Suppressor macrophage treated with lipopolysaccharide for 1 hour (primary cell): ENCODE measurements around the gene MOSMO.

ENCODE experiments used
- DNase-seq, 3 donors: peaks; one replicate each; pipeline ENCODE4 v3.0.0-alpha.2; 2020 to 2022

MOSMO gene

GRCh38 chr16:22050963-22051362, 43.1 kb downstream of the MOSMO start:
- DNase-seq = no peak

GRCh38 chr16:22052980-22053379, 45.1 kb downstream of the MOSMO start:
- no peak for DNase-seq

DNA sequence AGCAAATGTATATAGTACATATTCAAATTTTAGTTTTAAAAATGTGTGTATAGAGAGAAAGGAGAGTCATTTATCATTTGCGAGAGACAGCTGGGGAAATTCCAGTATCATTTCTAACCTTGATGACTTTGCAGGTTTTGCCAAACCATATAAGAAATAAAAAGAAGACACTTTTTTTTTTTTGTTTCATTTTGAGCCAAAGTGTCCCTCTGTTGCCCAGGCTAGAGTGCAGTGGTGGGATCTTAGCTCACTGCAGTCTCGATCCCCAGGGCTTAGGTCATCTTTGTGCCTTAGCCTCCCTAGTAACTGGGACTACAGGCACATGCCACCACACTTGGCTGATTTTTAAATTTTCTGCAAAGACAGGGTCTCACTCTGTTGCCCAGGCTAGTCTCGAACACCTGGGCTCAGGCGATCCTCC, 46.0 kb downstream of the MOSMO start:
- no peak for DNase-seq

DNA sequence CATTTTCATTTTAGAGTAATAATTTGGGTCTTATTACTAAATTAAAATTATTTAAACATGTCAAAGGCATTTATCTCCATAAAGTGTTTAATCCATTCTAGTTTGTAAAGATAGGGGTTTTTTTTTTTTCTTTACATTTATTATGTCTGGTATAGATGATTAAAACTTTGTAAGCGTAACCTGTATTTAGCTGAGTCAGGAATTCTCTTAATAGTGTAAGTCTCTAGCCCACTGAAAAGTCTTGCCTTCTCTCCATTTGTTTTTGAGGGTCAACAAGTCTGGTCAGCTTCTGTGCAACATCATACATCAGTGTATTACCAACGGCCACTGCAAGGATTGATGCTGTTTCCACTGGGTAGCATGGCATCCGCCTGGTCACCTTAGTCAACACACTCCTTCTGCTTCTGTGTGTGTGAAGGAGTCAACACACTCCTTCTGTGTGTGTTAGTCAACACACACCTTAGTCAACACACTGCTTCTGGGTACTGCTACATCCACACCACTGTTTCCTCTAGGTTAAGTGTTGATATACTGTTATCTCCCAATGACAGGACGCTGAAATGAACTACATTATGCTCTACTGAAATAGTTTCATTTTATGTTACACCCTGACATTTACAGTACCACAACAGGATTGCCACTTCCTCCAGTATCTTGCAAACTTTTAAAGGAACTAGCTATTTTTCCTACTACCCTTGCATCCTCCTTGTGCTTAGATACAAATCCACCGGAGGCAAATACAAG, 47.1 kb downstream of the MOSMO start:
- no peak for DNase-seq

DNA sequence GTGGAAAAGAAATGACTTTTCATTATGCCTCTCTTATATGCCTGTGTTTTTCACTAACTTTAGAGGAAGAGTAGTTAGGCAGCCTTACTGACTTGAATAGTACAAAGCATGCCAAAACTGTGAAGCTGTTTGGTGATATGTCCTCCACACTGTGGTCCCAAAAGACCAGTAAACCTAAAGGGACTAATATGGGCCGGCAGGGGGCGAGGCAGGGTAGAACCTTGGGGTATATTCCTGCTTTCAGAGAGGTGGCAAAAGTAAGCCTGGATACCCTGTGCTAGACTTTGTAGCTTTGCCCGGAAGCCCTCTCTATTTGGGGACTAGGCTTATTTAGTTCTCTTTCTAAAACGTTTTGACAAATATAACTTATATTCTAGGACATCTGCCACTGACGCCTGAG, 48.0 kb downstream of the MOSMO start:
- no peak for DNase-seq

DNA sequence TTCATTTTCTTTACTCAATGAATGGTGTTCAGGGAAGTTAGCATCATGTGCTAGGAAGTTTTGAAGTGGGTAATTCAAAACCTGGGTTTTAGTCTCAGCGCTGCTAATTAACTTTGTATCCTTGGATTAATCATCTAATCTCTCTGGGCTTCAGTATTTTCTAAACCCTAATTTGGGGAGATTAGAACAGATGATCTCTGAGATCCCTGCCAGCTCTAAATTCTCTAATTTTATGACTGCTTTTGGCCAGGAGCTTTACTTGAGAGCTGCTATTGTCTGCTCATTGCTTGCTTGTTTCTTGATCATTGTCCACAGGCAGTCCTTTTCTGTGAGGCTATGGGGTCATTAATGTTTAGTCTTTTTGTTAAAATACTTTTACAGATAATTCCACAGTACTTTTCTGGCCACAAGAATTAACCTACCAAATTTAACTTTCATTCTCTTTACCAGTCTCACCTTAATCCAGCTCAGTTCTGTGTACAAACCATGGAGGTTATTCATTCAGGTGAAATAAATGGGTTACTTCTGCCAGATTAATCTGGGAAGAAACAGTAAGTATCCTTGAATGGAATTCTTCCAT, 56.1 kb downstream of the MOSMO start:
- no peak for DNase-seq

DNA sequence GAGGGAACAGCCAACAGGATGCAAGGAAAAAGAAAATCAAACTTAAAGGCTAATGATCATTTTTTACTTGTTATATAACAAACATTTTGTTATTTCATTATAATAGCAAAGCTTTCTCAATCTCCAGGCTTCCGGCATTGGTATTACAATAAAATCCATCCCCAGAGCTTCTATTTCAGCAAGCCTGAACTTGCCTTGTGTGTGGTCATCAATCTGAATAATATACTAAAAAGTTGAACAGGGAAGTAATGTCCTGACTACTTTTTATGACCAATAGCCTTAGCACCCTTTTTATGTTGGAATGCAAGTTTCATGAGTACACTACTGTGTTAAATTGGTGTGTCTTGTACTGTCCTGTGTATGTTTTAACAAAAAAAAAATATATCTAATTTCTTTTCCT, 57.3 kb downstream of the MOSMO start:
- DNase-seq = no peak

DNA sequence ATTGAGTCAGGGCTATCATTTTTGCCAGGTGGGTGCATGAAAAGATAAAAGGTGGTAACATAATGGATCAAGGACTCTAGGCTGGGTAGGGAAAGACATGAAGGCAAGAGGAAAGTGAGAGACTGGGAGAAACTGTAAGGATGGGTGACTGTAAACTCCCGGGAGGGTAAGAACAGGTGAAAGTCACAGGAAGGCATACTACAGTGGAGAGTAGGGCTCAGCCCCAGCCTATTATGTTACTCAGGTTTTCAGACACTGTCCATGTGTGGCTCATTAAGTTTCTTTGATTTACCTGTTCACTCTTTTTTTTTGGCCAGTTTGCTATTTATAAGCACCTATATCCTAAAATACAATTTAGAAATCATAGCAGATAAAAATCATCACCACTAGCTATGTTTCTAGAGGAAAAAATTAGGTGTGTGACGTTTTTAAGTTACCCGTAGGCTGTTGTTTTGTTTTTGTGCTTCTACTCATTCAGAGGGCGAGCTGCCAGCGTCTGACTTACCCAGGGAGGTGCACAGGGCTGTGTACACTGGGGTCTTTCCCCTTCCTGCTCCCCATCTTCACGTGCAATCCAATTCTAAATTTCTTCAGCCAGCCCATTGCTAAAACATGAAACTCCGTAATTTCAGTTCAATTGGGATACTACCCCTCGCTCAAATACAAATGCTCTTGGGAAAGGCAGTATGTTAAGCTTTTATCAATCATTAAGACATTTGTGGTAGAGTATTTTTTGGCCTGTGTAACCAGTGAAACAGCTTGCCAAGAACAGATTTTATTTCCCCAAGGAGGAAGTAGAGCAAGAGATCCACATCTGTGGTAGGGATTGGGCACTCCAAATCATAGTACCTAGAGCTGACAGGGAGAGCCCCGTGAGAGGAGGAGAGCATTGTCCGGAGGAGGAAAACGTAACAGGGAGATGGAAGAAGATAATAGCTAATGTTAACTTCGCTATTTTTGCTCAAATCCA, 62.7 kb downstream of the MOSMO start:
- no peak for DNase-seq

- no peak for DNase-seq
These were observed 63.5 kb downstream of the MOSMO start for GRCh38 chr16:22071331-22071910.

DNA sequence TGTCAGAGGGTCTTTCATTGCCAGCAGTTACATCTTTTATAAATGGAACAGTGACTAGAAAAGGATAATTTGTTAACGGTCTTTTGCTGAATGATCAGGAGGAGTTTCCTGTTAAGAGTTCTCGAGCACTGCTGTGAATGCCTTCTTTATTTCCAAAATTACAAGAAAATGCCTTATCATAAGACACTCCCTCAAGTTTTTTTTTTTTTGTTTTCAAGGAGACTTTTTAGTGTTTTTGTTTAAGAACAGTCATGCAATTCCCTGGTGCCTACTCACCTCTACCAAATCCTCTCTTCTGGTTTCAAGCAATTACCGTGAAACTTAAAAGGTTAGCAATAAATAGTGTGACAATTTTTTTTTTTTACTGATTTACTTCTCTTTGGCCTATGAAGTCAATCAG, 65.4 kb downstream of the MOSMO start:
- no peak for DNase-seq

- no peak for DNase-seq
These were observed 67.3 kb downstream of the MOSMO start for GRCh38 chr16:22075043-22075757.

GRCh38 chr16:22075776-22076175, 67.9 kb downstream of the MOSMO start:
- no peak for DNase-seq

DNA sequence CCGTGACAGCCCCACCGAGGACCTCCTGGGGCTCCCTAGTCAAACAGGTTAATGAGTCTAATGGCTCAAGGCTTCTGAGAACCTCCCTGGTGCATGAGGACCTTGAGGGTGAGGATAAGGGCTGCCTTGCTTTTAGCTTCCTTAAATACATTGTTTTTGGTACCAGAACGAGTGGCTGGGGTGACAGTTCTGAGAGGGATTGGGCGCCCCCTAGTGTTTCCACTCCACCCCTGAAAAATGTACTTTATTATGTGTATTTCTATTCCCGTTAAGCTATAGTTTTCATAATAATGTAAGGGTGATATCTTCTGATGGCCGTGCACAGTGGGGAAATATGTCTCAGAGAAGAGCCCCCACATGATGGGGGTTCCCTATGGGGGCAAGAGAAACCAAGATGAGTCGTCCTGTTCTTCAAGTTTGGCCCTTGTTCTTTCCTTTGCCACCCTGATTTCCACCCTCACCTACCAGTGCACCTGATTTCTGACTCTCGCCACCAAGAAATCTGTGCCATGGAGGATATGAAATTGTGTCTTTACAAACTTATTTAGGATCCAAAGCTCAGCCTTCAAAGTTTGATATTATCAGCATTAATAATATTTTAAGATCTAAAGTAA, 69.9 kb downstream of the MOSMO start:
- peak; percentile 70 to 86 (median 84) for DNase-seq

DNA sequence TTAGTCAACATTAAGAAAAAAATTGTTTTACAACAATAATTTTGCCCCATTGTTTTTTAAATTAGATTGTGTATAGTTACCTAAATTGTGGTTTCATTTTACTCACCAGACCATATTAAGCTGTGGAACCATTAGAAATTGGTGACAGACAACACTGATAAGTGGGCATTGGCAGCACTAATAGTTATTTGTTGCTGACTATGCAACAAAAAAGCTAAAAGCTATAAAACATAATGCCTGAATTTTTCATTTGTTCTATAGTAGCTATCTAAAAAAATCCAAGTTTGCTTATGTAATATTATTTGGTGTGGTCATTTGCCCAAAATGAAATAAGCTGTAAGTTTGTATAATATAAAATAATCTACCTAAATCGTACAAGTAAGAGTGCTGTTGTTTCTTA, 70.7 kb downstream of the MOSMO start:
- DNase-seq = no peak

- no peak for DNase-seq
These were observed 73.1 kb downstream of the MOSMO start for GRCh38 chr16:22081050-22081449.

GRCh38 chr16:22086440-22086839, 78.5 kb downstream of the MOSMO start:
- DNase-seq = no peak

- no peak for DNase-seq
These were observed 80.7 kb downstream of the MOSMO start for GRCh38 chr16:22088642-22089041.

DNA sequence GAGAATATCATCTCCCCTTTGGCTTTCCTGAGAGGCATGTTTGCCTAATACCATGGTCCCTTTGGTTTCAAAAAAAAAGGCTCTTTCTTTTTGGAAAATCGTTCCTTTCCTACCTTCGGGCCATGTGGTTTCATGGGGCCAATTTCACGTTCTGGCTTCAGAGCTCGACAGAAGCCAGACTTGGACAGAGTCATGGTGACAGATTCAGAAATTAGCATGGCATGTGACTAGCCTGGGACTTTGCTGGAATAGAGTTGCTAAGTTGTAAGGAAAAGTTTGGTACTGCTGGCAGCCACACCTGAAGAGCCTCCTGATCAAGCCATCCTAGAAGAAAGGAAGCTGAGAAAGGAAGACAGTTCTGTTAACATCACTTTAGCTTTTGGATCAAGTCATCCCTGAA, 82.0 kb downstream of the MOSMO start:
- no peak for DNase-seq

DNA sequence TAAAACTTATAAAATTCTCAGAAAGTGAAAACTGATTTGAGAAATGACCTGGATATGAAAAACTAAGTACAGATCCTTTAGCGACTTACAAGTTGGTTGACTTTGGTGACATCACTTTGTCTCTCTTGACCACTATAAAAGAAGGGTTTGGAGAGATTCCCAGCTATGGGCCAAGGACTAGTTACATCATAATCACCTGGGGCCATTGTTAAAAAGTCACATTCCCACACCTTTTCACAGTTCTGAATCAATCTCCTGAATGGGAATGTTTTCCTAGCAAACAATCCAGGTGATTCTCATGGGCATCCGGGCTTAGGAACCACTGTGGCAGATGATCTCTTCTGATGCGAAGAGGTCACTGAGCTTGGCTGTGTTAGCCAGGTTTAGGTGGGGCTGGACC, 83.8 kb downstream of the MOSMO start:
- DNase-seq = no peak

DNA sequence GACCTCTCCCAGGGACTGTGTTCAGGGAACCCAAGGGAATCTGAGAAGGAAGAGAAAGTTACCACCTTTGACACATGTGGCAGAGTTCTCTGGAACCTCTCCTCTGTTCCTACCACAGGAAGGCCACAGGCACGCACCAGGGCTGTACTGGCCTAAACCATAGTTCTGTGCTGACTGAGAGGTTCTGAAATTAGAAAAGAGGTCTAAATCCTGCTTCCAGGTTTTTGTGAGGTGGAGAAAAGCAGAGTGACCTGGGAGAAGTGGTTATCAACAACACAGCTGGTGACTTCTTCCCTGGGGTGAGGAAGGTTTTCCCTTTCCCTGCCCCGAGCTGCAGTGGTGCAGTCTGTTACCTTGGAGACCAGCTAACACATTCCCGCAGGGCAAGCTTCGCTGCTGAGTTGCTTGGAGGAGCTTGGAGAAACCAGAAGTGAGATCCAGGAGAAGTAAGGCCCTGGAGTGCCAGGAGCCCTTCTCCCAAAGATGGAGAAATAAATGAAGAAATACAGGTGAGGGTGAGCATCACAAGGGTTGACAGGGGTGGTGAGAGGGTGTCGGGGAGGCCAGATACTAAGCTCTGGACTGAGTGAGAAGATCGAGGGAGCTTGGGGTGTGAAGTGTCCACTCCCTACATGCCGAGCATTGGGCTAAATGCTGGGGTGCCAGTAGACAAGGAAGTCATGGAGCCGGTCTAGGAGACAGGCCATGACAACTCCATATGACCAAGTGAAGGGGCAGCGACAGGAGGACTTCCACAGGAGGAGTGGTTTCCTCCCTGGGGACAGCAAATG, 84.4 kb downstream of the MOSMO start, which contains the start of gene VWA3A:
VWA3A (plus strand) TSS at position 399 of the 791 bp plus-strand sequence; CDS start at position 496, 97 bp downstream.
- DNase-seq = no peak

DNA sequence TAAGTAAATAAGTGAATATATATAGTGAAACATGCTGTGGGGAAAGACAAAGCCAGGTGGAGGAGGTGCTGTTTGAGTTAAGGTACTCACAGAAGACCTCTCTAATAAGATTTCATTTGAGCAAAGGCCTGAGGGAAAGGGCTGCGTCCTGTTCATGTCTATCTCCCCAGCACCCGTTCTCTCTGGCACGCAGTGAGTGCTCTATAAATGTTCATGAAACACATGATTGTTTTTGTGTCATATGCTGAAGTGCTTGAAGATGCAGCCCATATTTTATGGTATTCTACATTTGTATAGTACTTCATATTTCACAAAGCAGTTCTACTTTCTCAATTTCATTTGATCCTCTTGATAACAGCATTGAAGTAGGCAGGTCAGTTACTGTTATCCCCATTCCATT, 85.4 kb downstream of the MOSMO start:
- no peak for DNase-seq
